Effector memory CD4-positive, alpha-beta T cell (primary cell): ENCODE results near the gene MAB21L3.

ENCODE experiments used
- DNase-seq, 3 donors: peaks; one replicate each; pipeline ENCODE4 v3.0.0-alpha.2; 2020
- H3K27ac ChIP-seq: 2 replicates; pipeline ENCODE4 v1.7.0; 2013; ENCODE audit warnings: mild to moderate bottlenecking, low read length, moderate library complexity; ENCODE audit not compliant: insufficient read depth, poor library complexity, severe bottlenecking
- H3K27me3 ChIP-seq: replicated peaks from 2 replicates; pipeline ENCODE4 v1.7.0; 2013; ENCODE audit warnings: mild to moderate bottlenecking, low read length; ENCODE audit not compliant: insufficient read depth, control insufficient read depth, poor library complexity, severe bottlenecking
- H3K36me3 ChIP-seq: 2 replicates; pipeline ENCODE4 v1.7.0; 2013; ENCODE audit warnings: mild to moderate bottlenecking, low read length, moderate library complexity; ENCODE audit not compliant: control insufficient read depth, insufficient read depth
- H3K4me1 ChIP-seq: 2 replicates; pipeline ENCODE4 v1.7.0; 2013; ENCODE audit warnings: low read length, mild to moderate bottlenecking; ENCODE audit not compliant: control insufficient read depth, insufficient read depth, poor library complexity, severe bottlenecking
- H3K4me3 ChIP-seq: 2 replicates; pipeline ENCODE4 v1.7.0; 2013; ENCODE audit warnings: low read length, low read depth, mild to moderate bottlenecking; ENCODE audit not compliant: insufficient read depth, poor library complexity, severe bottlenecking
- H3K9me3 ChIP-seq: 2 replicates; pipeline ENCODE4 v1.7.0; 2013; ENCODE audit warnings: mild to moderate bottlenecking, low read length, moderate library complexity; ENCODE audit not compliant: control insufficient read depth

MAB21L3 gene

GRCh38 chr1:116169898-116170297, 58.7 kb downstream of the MAB21L3 start:
- Histone ChIP-seq H3K4me1 (peaks cover 12% of the 10 kb centered on the region), H3K27me3 (no peaks in the 10 kb centered on the region), H3K27ac (no peak overlapping the region), H3K36me3 (no peaks in the 10 kb centered on the region), H3K4me3 (no peak overlapping the region), H3K9me3 (no peaks in the 10 kb centered on the region)
- no peak for DNase-seq

- no peak for DNase-seq
- no peak overlapping the region for H3K4me3 ChIP-seq
- H3K27ac ChIP-seq: no peak overlapping the region
- H3K4me1 ChIP-seq: peaks cover 12% of the 10 kb centered on the region
- no peaks in the 10 kb centered on the region for H3K9me3 ChIP-seq
- no peaks in the 10 kb centered on the region for H3K36me3 ChIP-seq
- H3K27me3 ChIP-seq: no peaks in the 10 kb centered on the region
Measured at GRCh38 chr1:116170721-116171589, 59.8 kb downstream of the MAB21L3 start.

- H3K9me3 ChIP-seq: no peaks in the 10 kb centered on the region
- peaks cover 11% of the 10 kb centered on the region for H3K4me1 ChIP-seq
- no peak for DNase-seq
- no peak overlapping the region for H3K27ac ChIP-seq
- H3K4me3 ChIP-seq: no peak overlapping the region
- H3K36me3 ChIP-seq: no peaks in the 10 kb centered on the region
- no peaks in the 10 kb centered on the region for H3K27me3 ChIP-seq
Measured at GRCh38 chr1:116172666-116173065, 61.5 kb downstream of the MAB21L3 start.

- H3K36me3 ChIP-seq: no peaks in the 10 kb centered on the region
- H3K4me1 ChIP-seq: no peaks in the 10 kb centered on the region
- no peaks in the 10 kb centered on the region for H3K27me3 ChIP-seq
- H3K9me3 ChIP-seq: no peaks in the 10 kb centered on the region
- H3K27ac ChIP-seq: no peak overlapping the region
- no peak for DNase-seq
- H3K4me3 ChIP-seq: no peak overlapping the region
Measured at GRCh38 chr1:116175611-116176010, 64.4 kb downstream of the MAB21L3 start.

GRCh38 chr1:116176306-116176789, 65.1 kb downstream of the MAB21L3 start:
- no peaks in the 10 kb centered on the region for H3K4me1 ChIP-seq
- no peak for DNase-seq

GRCh38 chr1:116177861-116178260, 66.7 kb downstream of the MAB21L3 start:
- H3K27ac ChIP-seq: no peak overlapping the region
- H3K9me3 ChIP-seq: no peaks in the 10 kb centered on the region
- no peaks in the 10 kb centered on the region for H3K27me3 ChIP-seq
- H3K36me3 ChIP-seq: no peaks in the 10 kb centered on the region
- H3K4me3 ChIP-seq: no peak overlapping the region
- no peaks in the 10 kb centered on the region for H3K4me1 ChIP-seq
- DNase-seq: no peak

More at GRCh38 chr1:116176306-116176789, 65.1 kb downstream of the MAB21L3 start:
- Histone ChIP-seq H3K9me3 (no peaks in the 10 kb centered on the region), H3K36me3 (no peaks in the 10 kb centered on the region), H3K4me3 (no peak overlapping the region), H3K27me3 (no peaks in the 10 kb centered on the region), H3K27ac (no peak overlapping the region)

- no peak overlapping the region for H3K27ac ChIP-seq
- no peak overlapping the region for H3K4me3 ChIP-seq
- DNase-seq: no peak
Measured at GRCh38 chr1:116178837-116179236, 67.6 kb downstream of the MAB21L3 start.

GRCh38 chr1:116179419-116179818, 68.2 kb downstream of the MAB21L3 start:
- Histone ChIP-seq H3K9me3 (no peaks in the 10 kb centered on the region), H3K27ac (no peak overlapping the region), H3K36me3 (no peaks in the 10 kb centered on the region), H3K27me3 (no peaks in the 10 kb centered on the region), H3K4me3 (no peak overlapping the region), H3K4me1 (no peaks in the 10 kb centered on the region)
- no peak for DNase-seq

More at GRCh38 chr1:116178837-116179236, 67.6 kb downstream of the MAB21L3 start:
- H3K27me3 ChIP-seq: no peaks in the 10 kb centered on the region
- H3K36me3 ChIP-seq: no peaks in the 10 kb centered on the region
- no peaks in the 10 kb centered on the region for H3K9me3 ChIP-seq
- H3K4me1 ChIP-seq: no peaks in the 10 kb centered on the region

- H3K27me3 ChIP-seq: no peaks in the 10 kb centered on the region
- DNase-seq: no peak
- no peaks in the 10 kb centered on the region for H3K36me3 ChIP-seq
- no peak overlapping the region for H3K4me3 ChIP-seq
- no peaks in the 10 kb centered on the region for H3K4me1 ChIP-seq
- no peak overlapping the region for H3K27ac ChIP-seq
- no peaks in the 10 kb centered on the region for H3K9me3 ChIP-seq
Measured at GRCh38 chr1:116179964-116180363, 68.8 kb downstream of the MAB21L3 start.

GRCh38 chr1:116182019-116182714, 71.0 kb downstream of the MAB21L3 start:
- Histone ChIP-seq H3K9me3 (no peaks in the 10 kb centered on the region), H3K27ac (no peak overlapping the region), H3K4me3 (no peak overlapping the region), H3K27me3 (no peaks in the 10 kb centered on the region), H3K36me3 (no peaks in the 10 kb centered on the region), H3K4me1 (no peaks in the 10 kb centered on the region)
- DNase-seq: no peak
